ENCODE results near the gene GPR15LG.

The GPR15LG gene

DNA sequence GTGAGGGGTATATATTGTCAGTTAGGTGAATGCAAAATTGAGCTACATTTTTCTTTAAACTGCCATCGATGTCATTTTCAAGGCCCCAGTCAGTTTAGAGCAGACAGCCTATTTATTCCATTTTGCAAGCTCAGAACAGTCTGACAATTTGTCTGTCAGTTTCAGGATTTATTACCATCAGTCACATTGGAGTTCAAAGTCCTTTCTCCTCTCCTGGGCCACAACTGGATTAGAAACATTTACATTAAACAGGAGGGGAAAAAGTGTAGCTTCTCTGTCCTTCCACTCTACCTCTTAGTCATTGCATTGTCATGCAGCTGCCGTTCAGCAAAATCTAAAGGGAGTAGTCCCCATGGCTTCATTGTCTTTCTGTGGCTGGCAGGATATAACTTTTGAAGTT is 37.8 kb upstream of the GPR15LG start:
- no peaks in the 10 kb centered on the region for H3K9me2 ChIP-seq (ENCODE audit: low read depth, low read length)
- H3K9me3 ChIP-seq (ENCODE audit: low read length): no peaks in the 10 kb centered on the region
- no peak overlapping the region for H3K4me2 ChIP-seq (ENCODE audit: low read length)
- peaks cover 14% of the 10 kb centered on the region for H3K4me1 ChIP-seq (ENCODE audit: insufficient read depth, low read length, severe bottlenecking)
- H3K79me2 ChIP-seq (ENCODE audit: insufficient read depth, low read length): peaks cover 13% of the 10 kb centered on the region
- H3K27me3 ChIP-seq (ENCODE audit: insufficient read depth, low read length): no peaks in the 10 kb centered on the region
- H4K20me1 ChIP-seq (ENCODE audit: insufficient read depth, low read length): no peaks in the 10 kb centered on the region
- no peak overlapping the region for H3K27ac ChIP-seq (ENCODE audit: low read depth, low read length, poor library complexity, severe bottlenecking)
- H3K9ac ChIP-seq (ENCODE audit: low read length): no peak overlapping the region
- no peak overlapping the region for H2AFZ ChIP-seq (ENCODE audit: low read length)
- H3F3A ChIP-seq (ENCODE audit: insufficient read depth, low read length): no peaks in the 10 kb centered on the region
- H3K4me3 ChIP-seq (ENCODE audit: low read depth, low read length, poor library complexity, severe bottlenecking): no peak overlapping the region
- H3K36me3 ChIP-seq (ENCODE audit: insufficient read depth, low read length): peaks cover 3% of the 10 kb centered on the region; the same call in 1 of the 2 replicates
- TF ChIP-seq EZH2 (IDR thresholded peaks at IDR 0.05; ENCODE audit: borderline replicate concordance, low read length): no peak
- TF ChIP-seq, protein P1, sequence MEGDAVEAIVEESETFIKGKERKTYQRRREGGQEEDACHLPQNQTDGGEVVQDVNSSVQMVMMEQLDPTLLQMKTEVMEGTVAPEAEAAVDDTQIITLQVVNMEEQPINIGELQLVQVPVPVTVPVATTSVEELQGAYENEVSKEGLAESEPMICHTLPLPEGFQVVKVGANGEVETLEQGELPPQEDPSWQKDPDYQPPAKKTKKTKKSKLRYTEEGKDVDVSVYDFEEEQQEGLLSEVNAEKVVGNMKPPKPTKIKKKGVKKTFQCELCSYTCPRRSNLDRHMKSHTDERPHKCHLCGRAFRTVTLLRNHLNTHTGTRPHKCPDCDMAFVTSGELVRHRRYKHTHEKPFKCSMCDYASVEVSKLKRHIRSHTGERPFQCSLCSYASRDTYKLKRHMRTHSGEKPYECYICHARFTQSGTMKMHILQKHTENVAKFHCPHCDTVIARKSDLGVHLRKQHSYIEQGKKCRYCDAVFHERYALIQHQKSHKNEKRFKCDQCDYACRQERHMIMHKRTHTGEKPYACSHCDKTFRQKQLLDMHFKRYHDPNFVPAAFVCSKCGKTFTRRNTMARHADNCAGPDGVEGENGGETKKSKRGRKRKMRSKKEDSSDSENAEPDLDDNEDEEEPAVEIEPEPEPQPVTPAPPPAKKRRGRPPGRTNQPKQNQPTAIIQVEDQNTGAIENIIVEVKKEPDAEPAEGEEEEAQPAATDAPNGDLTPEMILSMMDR (IDR thresholded peaks at IDR 0.05; ENCODE audit: low read length): no peak

DNA sequence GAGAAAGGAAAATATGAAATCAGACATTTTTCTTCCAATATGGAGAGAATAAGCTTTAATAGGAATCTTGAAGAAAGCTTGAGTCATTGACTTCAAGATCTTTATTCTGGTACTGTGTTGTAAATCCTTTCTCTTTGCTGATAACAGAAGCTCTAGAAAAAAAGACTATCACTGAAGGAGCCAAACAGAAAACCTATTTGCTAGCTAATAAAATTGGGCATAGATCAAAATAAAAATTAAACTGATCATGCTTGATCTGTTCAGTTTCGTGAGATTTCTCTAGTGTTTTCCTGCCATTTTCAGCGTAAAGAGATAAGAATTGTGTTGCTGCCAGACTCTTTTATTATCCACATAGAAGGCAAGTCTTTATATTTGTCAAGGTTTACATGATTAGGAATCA is 35.8 kb upstream of the GPR15LG start:
- no peak overlapping the region for H2AFZ ChIP-seq (ENCODE audit: low read length)

DNA sequence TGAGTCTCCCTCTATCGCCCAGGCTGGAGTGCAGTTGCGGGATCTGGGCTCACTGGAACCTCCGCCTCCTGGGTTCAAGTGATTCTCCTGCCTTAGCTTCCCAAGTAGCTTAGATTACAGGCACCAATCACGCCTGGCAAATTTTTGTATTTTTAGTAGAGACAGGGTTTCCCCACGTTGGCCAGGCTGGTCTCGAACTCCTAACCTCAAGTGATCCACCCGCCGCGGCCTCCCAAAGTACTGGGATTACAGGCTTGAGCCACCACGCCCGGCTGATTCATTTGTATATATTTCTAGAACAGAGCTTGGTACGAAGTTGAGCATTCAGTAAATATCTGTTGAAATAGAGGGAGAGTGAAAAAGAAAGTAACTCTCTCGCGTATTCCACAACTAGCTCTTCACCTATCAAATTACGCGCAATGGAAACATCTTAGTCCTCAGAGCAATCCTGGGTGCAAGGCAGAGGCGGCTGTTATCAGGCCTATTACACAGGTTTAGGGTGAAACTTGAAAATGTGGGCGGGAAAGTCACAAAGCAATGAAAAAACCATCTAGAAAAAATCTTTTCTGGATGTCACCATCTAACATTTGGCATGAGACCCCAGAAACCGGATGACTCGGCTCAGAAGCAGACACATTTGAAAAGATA is 35.0 kb upstream of the GPR15LG start:
- peak overlapping the region; percentile 18 for H3K27ac ChIP-seq (ENCODE audit: low read depth, low read length, poor library complexity, severe bottlenecking)
- H3K4me1 ChIP-seq (ENCODE audit: insufficient read depth, low read length, severe bottlenecking): peaks cover 22% of the 10 kb centered on the region
- H3K27me3 ChIP-seq (ENCODE audit: insufficient read depth, low read length): no peaks in the 10 kb centered on the region
- peak overlapping the region; percentile 96 for H3K4me3 ChIP-seq (ENCODE audit: low read depth, low read length, poor library complexity, severe bottlenecking)
- H3K4me2 ChIP-seq (ENCODE audit: low read length): peak overlapping the region; percentile 70
- H3F3A ChIP-seq (ENCODE audit: insufficient read depth, low read length): no peaks in the 10 kb centered on the region
- H3K79me2 ChIP-seq (ENCODE audit: insufficient read depth, low read length): peaks cover 23% of the 10 kb centered on the region
- H3K9ac ChIP-seq (ENCODE audit: low read length): peak overlapping the region; percentile 57
- H3K9me2 ChIP-seq (ENCODE audit: low read depth, low read length): no peaks in the 10 kb centered on the region
- peaks cover 24% of the 10 kb centered on the region for H3K36me3 ChIP-seq (ENCODE audit: insufficient read depth, low read length)
- H3K9me3 ChIP-seq (ENCODE audit: low read length): no peaks in the 10 kb centered on the region
- peak overlapping the region; percentile 92 for H2AFZ ChIP-seq (ENCODE audit: low read length)
- TF ChIP-seq, protein P1 (IDR thresholded peaks at IDR 0.05; ENCODE audit: low read length): no peak
- no peak for TF ChIP-seq EZH2 (IDR thresholded peaks at IDR 0.05; ENCODE audit: borderline replicate concordance, low read length)
- H4K20me1 ChIP-seq (ENCODE audit: insufficient read depth, low read length): no peaks in the 10 kb centered on the region

More for the DNA sequence above, 35.8 kb upstream of the GPR15LG start:
- Histone ChIP-seq H3K27me3 (ENCODE audit: insufficient read depth, low read length) (no peaks in the 10 kb centered on the region), H3K9ac (ENCODE audit: low read length) (no peak overlapping the region), H3K4me2 (ENCODE audit: low read length) (no peak overlapping the region), H3K9me2 (ENCODE audit: low read depth, low read length) (no peaks in the 10 kb centered on the region), H3K36me3 (ENCODE audit: insufficient read depth, low read length) (peaks cover 17% of the 10 kb centered on the region), H3K4me3 (ENCODE audit: low read depth, low read length, poor library complexity, severe bottlenecking) (no peak overlapping the region), H3K27ac (ENCODE audit: low read depth, low read length, poor library complexity, severe bottlenecking) (no peak overlapping the region), H3F3A (ENCODE audit: insufficient read depth, low read length) (no peaks in the 10 kb centered on the region), H4K20me1 (ENCODE audit: insufficient read depth, low read length) (no peaks in the 10 kb centered on the region), H3K4me1 (ENCODE audit: insufficient read depth, low read length, severe bottlenecking) (peaks cover 22% of the 10 kb centered on the region), H3K9me3 (ENCODE audit: low read length) (no peaks in the 10 kb centered on the region), H3K79me2 (ENCODE audit: insufficient read depth, low read length) (peaks cover 23% of the 10 kb centered on the region)
- TF ChIP-seq, protein P1 (IDR thresholded peaks at IDR 0.05; ENCODE audit: low read length): no peak
- no peak for TF ChIP-seq EZH2 (IDR thresholded peaks at IDR 0.05; ENCODE audit: borderline replicate concordance, low read length)
